HG03196 (cell line): ENCODE measurements around the gene DBF4.
A peak's percentile ranks its signal among the peaks of the same experiment; 100 is the strongest.
"Not testable (repeated sequence)": the region's sequence is repeated elsewhere in the genome, so short reads cannot be mapped to it uniquely, and the experiment has no call there.

ENCODE experiments used
- ATAC-seq: cut with Tn5 transposase; IDR thresholded peaks from one replicate; pipeline ENCODE4 v1.9.1; 2021; ENCODE audit not compliant: unreplicated experiment

The DBF4 gene

DNA sequence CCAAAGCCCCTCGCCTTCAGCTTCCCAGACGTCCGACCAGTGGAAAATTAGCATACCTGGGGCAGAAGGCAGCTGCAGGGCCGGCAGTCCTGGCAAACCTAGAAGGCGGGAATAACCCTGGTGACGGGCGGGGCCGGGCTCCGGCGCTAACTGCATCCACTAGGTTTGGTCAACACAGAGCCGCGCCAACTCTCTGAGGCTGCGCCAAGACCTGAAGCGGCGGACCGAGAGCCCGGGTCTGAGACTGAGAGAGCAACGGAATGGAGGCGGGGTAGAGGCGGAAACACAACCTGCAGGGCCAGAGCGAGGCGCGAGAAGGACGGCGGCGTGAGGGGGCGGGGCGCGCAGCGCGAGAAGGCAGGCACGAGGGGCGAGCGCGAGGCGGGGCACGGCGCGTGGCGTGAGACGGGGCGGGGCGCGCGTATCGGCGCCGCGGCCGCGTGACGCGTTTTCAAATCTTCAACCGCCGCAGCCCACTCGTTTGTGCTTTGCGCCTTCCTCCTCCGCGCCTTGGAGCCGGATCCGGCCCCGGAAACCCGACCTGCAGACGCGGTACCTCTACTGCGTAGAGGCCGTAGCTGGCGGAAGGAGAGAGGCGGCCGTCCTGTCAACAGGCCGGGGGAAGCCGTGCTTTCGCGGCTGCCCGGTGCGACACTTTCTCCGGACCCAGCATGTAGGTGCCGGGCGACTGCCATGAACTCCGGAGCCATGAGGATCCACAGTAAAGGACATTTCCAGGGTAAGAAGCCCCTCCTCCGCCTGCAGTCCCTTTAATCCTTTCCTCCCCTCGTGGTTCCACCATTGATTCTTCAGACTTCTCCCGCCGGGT is at the start of gene DBF4, which contains the start of gene SLC25A40:
Gene DBF4 (plus strand): TSS at position 454 of the 829 bp plus-strand sequence. CDS start 240 bp downstream, at position 694.
Gene SLC25A40 (minus strand): TSS at position 321 of the 829 bp plus-strand sequence. CDS start 17,633 bp downstream, outside the sequence.
- ATAC-seq = peak; percentile 89

DNA sequence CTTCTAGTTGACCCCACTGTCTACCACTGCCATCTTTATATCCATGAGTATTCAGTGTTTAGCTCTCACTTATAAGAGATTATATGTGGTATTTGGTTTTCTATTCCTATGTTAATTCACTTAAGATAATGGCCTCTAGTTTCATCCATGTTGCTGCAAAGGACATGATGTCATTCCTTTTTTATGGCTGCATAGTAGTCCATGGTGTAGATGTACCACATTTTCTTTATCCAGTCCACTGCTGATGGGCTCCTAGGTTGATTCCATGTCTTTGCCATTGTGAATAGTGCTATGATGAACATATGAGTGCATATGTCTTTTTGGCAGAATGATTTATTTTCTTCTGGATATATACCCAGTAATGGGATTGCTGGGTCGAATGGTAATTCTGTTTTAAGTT is 47.9 kb upstream of the DBF4 start:
- not testable (repeated sequence) for ATAC-seq

DNA sequence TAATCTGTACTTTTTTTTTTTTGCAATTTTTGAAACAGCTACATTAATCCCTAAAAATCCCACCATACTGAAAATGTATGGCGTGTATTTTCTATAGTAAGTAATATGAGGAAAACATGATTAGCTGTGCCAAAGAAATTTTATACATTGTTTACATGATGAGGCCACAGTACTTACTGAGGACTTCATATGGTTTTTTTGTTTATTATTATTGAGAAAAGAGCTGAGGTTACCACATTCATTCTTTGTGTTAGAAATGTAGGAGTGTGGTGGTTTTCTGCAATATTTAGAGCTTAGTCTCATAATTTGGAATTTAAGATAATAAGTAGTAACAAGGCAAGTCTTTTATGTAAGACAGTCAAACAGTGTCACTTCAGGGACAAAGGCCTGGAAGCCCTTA is 45.2 kb upstream of the DBF4 start:
- ATAC-seq = no peak

DNA sequence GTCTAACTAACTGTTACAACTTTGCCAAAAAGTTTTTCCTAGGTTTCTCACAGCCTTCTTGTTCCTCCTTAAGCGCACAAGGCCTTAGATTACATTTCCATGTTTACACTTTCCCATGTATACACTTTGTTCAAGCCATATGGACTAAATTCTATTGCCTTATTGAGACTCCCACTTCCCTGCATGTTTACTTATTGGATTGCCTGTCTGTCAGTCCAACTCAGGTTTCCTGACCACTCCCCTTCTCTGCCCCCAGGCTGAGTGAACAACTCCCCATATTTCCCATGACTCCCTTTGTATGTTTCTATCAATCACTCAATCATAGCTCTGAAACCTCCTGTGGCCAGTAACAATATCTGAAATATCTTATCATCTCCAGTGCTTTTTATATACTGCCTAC is 43.2 kb upstream of the DBF4 start:
- no peak for ATAC-seq

DNA sequence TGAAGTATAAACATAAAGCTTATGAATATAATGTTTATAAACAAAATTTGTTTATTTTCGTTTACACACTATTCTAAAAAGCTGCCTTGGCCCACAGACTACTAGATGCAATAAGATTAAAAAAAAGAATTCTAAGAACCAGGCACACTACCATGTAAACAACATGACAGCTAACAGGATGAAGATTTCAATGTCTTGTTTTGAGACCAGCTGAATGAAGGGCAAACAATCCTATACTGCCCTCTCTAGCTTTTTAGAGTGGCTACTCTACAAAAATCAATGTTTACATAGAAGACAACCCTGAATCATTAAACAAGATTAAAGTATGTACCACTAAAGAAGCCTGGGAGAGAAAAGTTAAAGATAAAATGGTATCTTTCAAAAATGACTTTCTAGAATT is 38.7 kb upstream of the DBF4 start:
- no peak for ATAC-seq

DNA sequence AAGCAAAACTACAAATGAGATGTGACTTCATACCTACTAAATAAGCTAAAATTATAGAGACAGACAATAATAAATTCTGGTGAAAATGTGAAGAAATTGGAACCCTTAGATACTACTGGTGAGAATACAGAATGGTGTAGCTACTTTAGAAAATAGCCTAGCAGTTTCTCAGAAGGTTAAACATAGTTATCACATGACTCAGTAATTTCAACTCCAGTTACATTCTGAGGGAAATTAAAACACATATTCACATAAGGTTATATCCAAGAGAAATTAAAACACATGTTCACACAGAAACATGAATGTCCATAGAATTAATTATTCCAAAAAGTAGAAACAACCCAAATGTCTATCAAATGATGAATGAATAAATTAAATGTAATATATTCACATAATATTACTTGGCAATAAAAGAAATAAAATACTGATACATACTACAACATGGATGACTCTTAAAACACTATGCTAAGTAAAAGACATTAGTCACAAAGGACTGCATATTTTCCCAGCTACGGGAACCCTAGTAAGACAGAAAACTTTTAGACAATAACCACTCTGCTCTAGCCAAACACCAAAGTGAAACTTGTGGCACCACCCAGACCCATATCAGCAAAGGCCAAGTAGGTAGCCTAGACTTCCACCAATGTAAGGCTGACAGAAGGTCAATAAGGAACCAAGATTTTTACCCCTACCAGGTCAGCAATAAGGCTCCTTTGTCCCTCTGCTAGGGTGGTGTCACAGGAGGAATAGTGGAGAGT is 25.3 kb upstream of the DBF4 start:
- ATAC-seq = no peak

DNA sequence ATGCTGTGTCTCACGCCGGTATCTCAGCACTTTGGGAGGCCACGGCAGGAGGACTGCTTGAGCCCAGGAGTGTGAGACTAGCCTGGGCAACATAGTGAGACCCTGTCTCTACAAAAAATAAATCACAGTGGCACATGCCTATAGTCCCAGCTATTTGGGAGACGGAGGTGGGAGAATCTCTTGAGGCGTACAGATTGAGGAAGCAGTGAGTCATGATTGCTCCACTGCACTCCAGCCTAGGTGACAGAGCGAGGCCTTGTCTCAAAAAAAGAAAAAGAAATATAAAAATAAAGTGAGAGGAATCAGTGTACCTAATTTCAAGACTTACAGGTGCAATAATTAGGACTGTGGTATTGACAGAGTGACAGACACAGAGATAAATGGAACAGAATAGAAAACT is 24.0 kb upstream of the DBF4 start:
- no peak for ATAC-seq

- no peak for ATAC-seq
These were observed 22.9 kb upstream of the DBF4 start for GRCh38 chr7:87853237-87853864.

- no peak for ATAC-seq
These were observed 17.7 kb upstream of the DBF4 start for GRCh38 chr7:87858417-87859100.

- ATAC-seq = no peak
These were observed 10.2 kb upstream of the DBF4 start for GRCh38 chr7:87866089-87866488.

- not testable (repeated sequence) for ATAC-seq
These were observed 9.8 kb upstream of the DBF4 start for GRCh38 chr7:87866533-87866932.

DNA sequence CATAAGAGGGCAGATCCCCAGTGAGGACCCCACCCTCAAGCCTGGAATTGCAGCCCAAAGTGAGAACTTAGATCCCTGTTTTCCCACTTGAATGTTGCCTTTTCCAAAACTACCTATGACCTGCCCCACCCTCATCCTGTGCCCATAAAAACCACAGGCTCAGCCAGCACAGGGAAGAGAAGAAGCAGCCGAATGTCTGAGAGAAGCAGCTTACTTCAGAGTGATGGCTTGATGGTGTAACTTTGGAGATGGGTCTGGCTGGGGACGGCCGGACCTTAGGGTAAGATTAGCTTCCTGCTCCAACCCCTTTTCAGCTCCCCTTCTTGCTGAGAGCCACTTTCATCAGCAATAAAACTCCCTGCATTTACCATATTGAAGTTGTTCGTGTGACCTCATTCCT is 5.8 kb upstream of the DBF4 start:
- ATAC-seq = no peak

DNA sequence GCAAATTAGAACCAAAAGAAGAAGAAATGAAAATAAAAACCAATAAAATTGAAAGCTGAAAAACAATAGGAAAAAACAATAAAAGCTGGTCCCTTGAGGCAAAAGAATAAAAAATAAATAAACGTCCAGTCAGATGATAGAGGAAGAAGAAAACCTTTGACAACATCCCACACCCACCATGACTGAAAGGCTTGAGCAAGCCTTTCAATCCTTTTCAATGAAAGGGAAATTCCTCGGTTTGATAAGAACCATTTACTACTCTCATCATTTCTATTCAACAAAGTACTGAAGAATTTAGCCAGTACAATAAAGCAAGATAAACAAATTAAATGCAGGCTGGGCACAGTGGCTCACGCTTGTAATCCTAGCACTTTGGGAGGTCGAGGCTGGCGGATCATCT is 3.9 kb upstream of the DBF4 start:
- ATAC-seq = no peak

DNA sequence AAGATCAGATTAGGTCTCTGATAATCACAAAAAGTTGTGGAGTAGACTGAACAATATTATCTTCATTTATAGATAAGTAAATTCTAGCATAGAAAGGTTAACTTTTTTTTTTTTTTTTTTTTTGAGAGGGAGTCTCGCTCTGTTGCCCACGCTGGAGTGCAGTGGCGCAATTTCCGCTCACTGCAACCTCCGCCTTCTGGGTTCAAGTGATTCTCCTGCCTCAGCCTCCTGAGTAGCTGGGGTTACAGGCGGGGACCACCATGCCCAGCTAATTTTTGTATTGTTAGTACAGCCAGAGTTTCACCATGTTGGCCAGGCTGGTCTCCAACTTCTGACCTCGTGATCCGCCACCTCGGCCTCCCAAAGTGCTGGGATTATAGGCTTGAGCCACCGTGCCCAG is 3.0 kb upstream of the DBF4 start:
- not testable (repeated sequence) for ATAC-seq

DNA sequence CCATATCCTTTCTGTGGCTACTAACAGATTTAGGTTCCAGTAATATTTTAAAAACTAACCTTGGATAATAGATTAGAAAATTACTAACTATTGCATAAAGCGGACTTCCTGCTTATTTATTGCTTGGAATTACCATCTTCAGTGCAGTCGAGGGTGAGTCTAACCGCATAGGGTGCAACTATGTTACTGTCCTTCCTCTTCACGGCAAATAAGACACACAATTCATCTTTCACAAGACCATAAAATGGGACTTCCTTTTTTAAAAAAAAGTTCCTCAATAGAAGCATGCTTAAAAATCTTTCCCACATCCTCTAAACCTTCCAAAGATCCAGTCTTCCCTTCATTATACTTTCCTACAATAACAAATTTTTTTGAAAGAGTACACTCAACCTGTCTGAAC is 2.2 kb upstream of the DBF4 start:
- no peak for ATAC-seq

- peak; percentile 19 for ATAC-seq
These were observed 898 bp upstream of the DBF4 start for GRCh38 chr7:87875151-87876039.

DNA sequence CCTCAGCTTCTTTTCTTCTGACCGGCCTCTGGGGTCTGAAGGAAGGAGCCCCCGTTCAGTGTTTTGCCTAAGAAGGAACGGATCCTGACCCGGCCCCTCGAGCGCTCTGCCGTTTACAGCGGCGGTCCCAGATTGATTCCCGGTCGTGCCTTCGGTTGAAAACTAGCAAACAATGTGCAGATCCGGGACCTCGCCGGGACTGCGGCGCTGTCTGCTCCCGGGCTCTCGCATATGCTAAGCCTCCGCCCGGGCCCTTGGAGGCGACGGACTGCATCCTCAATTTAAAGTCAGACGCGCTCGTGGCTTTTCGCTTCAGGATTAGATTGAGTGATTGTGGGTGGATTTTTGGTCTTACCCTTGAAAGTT is 559 bp downstream of the DBF4 start:
- no peak for ATAC-seq

- ATAC-seq = no peak
These were observed 1.2 kb downstream of the DBF4 start for GRCh38 chr7:87877366-87878040.

DNA sequence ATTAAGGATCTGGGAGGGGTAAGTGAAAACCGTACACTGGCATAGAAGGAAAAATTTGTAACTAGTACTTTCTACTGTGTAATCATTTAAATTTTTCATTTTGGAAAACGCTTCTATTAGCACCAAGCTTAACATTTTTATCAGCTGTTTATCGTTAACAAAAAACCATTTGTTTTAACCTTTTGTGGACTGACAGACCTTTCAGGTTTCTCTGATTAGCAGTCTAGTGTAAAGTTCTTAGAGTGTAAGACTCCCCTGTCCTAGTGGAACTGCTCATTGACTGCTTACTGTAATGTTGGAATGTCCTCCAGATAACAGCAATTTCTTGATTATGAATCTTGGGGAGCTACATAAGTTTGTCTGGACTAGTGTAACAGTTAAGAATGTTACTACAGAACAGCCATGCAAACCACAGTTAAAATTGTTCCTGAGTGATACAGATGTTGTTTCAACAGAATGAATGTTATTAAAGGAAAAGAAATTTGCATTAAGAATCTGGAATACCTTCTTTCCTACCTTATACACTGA is 2.0 kb downstream of the DBF4 start:
- no peak for ATAC-seq
